HL-60 (cell line): ENCODE results near the gene CCL18.

Experiments
- DNase-seq, 2 experiments: peaks; one replicate each; pipeline ENCODE4 v3.0.0-alpha.2; 2010 to 2020; ENCODE audit warnings: low read depth in 1 of 2, low spot score in 1 of 2
- H3K27ac ChIP-seq: fragments of 250-450 bp; sonication (Bioruptor Pico); replicated peaks from 2 replicates; pipeline ENCODE4 v1.5.1; 2020; ENCODE audit warnings: mild to moderate bottlenecking, moderate library complexity
- H3K27me3 ChIP-seq: fragments of 250-450 bp; sonication (Bioruptor Pico); 2 replicates; pipeline ENCODE4 v1.5.1; 2021; ENCODE audit warnings: mild to moderate bottlenecking, moderate library complexity; ENCODE audit not compliant: insufficient read depth, poor library complexity, severe bottlenecking
- H3K4me3 ChIP-seq: replicated peaks from 2 replicates; pipeline ENCODE4 v1.5.1; 2011; ENCODE audit warnings: mild to moderate bottlenecking, control low read depth, low read length; ENCODE audit not compliant: insufficient read depth
- GABPA ChIP-seq: IDR thresholded peaks from 2 replicates; pipeline ENCODE4 v1.6.1; 2012; ENCODE audit warnings: low read depth
- POLR2AphosphoS5 ChIP-seq: IDR thresholded peaks from 2 replicates; pipeline ENCODE4 v1.6.1; 2012; ENCODE audit warnings: low read depth
- SPI1 ChIP-seq: IDR thresholded peaks from 2 replicates; pipeline ENCODE4 v1.6.1; 2012; ENCODE audit warnings: low read depth, mild to moderate bottlenecking, borderline replicate concordance
- TF ChIP-seq, protein P1 (sequence below): IDR thresholded peaks from 2 replicates; pipeline ENCODE4 v1.6.1; 2012; ENCODE audit warnings: low read depth; ENCODE audit not compliant: insufficient replicate concordance
- TF ChIP-seq, protein P2 (sequence below): IDR thresholded peaks from one replicate; pipeline ENCODE4 v1.5.1; 2011; ENCODE audit warnings: low read length, control low read depth, inconsistent platforms; ENCODE audit not compliant: insufficient read depth

The CCL18 gene

DNA sequence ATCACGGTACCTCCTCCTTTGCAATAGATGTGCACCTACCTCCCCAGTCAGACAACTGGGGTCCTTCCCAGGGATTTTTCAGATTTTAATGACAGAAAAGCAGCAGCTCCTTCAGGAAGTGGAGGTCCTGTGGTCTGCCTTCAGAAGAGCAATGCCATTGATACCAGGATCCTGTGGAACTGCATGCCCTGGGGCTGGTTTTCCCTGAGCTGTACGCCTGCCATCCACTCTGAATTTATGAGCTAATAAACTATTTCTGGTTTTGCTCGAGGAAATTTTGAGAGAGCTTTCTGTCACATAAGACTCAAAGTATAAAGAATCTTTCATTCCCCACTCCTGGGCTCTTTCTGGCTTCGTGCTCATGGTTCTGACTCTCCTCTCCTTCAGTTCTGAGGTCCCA, 36.3 kb upstream of the CCL18 start:
- DNase-seq: no peak
- no peak overlapping the region for H3K4me3 ChIP-seq
- no peak for TF ChIP-seq POLR2AphosphoS5
- TF ChIP-seq, protein P1, sequence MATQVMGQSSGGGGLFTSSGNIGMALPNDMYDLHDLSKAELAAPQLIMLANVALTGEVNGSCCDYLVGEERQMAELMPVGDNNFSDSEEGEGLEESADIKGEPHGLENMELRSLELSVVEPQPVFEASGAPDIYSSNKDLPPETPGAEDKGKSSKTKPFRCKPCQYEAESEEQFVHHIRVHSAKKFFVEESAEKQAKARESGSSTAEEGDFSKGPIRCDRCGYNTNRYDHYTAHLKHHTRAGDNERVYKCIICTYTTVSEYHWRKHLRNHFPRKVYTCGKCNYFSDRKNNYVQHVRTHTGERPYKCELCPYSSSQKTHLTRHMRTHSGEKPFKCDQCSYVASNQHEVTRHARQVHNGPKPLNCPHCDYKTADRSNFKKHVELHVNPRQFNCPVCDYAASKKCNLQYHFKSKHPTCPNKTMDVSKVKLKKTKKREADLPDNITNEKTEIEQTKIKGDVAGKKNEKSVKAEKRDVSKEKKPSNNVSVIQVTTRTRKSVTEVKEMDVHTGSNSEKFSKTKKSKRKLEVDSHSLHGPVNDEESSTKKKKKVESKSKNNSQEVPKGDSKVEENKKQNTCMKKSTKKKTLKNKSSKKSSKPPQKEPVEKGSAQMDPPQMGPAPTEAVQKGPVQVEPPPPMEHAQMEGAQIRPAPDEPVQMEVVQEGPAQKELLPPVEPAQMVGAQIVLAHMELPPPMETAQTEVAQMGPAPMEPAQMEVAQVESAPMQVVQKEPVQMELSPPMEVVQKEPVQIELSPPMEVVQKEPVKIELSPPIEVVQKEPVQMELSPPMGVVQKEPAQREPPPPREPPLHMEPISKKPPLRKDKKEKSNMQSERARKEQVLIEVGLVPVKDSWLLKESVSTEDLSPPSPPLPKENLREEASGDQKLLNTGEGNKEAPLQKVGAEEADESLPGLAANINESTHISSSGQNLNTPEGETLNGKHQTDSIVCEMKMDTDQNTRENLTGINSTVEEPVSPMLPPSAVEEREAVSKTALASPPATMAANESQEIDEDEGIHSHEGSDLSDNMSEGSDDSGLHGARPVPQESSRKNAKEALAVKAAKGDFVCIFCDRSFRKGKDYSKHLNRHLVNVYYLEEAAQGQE: no peak
- TF ChIP-seq GABPA: no peak
- TF ChIP-seq SPI1: no peak
- TF ChIP-seq, protein P2, sequence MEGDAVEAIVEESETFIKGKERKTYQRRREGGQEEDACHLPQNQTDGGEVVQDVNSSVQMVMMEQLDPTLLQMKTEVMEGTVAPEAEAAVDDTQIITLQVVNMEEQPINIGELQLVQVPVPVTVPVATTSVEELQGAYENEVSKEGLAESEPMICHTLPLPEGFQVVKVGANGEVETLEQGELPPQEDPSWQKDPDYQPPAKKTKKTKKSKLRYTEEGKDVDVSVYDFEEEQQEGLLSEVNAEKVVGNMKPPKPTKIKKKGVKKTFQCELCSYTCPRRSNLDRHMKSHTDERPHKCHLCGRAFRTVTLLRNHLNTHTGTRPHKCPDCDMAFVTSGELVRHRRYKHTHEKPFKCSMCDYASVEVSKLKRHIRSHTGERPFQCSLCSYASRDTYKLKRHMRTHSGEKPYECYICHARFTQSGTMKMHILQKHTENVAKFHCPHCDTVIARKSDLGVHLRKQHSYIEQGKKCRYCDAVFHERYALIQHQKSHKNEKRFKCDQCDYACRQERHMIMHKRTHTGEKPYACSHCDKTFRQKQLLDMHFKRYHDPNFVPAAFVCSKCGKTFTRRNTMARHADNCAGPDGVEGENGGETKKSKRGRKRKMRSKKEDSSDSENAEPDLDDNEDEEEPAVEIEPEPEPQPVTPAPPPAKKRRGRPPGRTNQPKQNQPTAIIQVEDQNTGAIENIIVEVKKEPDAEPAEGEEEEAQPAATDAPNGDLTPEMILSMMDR: no peak
- no peaks in the 10 kb centered on the region for H3K27me3 ChIP-seq
- no peak overlapping the region for H3K27ac ChIP-seq

DNA sequence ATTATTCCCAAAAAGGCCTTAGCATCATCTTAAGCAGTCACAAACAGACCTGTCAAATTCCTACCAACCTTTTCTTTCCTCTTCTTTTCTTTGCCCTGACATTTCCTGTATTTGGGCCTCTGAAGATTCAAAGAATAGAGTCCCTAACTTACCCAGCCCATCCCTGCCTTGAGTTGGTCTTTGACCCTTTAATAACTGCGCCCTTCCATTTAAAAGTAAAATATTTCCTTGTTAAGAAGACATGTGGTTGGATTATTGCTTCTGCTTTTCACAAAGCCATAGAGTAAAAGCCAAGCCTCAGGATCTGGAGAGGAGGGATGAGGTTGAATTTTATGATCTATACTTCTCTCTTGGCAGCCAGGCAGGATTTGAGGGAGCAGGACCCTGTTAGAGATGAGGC, 33.1 kb upstream of the CCL18 start:
- Histone ChIP-seq H3K27ac (no peak overlapping the region), H3K27me3 (no peaks in the 10 kb centered on the region), H3K4me3 (no peak overlapping the region)
- TF ChIP-seq GABPA (no peak), SPI1 (no peak), POLR2AphosphoS5 (no peak)
- TF ChIP-seq, protein P1: no peak
- TF ChIP-seq, protein P2: no peak
- no peak for DNase-seq

DNA sequence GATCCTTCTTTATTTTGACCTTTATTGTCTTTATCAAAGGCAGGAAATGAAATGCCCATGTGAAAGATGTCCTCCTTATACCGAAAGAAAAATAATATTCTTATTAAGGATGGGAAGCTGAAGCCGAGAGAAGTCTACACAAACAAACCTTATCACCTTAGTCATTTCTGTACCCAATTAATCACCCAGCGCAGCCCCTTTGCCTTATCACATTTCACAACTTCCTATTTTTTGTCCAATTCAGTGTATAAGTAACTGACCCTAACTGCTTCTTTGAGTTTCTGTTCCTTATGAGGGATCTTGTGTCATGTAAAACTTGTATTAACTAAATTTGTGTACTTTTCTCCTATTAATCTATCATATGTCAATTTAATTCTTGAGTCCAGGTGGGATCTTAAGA, 29.9 kb upstream of the CCL18 start:
- peak; percentile 36 to 79 for DNase-seq
- Histone ChIP-seq H3K27me3 (no peaks in the 10 kb centered on the region), H3K4me3 (no peak overlapping the region), H3K27ac (peak overlapping the region; percentile 48)
- no peak for TF ChIP-seq SPI1
- TF ChIP-seq, protein P1: no peak
- no peak for TF ChIP-seq GABPA
- TF ChIP-seq, protein P2: no peak
- TF ChIP-seq POLR2AphosphoS5: no peak
